ENCODE data around the gene HPCAL1. TPM values are rescaled to one million over a fixed set of nuclear protein-coding genes. Genes with fewer than 3 reads are reported as not detected.

HPCAL1 gene
- 43.1 TPM for polyA plus RNA-seq (2013, experiment 1 of 2)
- polyA plus RNA-seq (2013, experiment 2 of 2), result 37.4 TPM

GRCh38 chr2:10302479-10303180 lies at the start of gene HPCAL1:
Gene HPCAL1 (plus strand): TSS chr2:10302904. CDS start chr2:10419758, 116,854 bp downstream.
- Histone ChIP-seq H3K9me3 (ENCODE audit: control insufficient read depth, low read length) (peaks cover 13% of the 10 kb centered on the region), H3K4me3 (ENCODE audit: extremely low read depth, insufficient read depth, low read length, poor library complexity, severe bottlenecking) (peak within 1 kb of the TSS; percentile 77), H3K27ac (ENCODE audit: low read depth, low read length, severe bottlenecking) (peak within 1 kb of the TSS; percentile 50), H3K4me1 (ENCODE audit: control insufficient read depth, insufficient read depth, low read length, poor library complexity, severe bottlenecking) (peaks cover 28% of the 10 kb centered on the region), H3K36me3 (ENCODE audit: control insufficient read depth, insufficient read depth, low read length) (no peaks in the 10 kb centered on the region)
- 1% methylated on average over 28 to 74 of the region's 87 CpGs for WGBS, 2 experiments (ENCODE audit: insufficient coverage in 2 of 2)

- Histone ChIP-seq H3K36me3 (ENCODE audit: control insufficient read depth, insufficient read depth, low read length) (no peaks in the 10 kb centered on the region), H3K27ac (ENCODE audit: low read depth, low read length, severe bottlenecking) (no peak overlapping the region), H3K4me3 (ENCODE audit: extremely low read depth, insufficient read depth, low read length, poor library complexity, severe bottlenecking) (no peak overlapping the region), H3K4me1 (ENCODE audit: control insufficient read depth, insufficient read depth, low read length, poor library complexity, severe bottlenecking) (no peaks in the 10 kb centered on the region), H3K9me3 (ENCODE audit: control insufficient read depth, low read length) (no peaks in the 10 kb centered on the region)
- 88 to 93% methylated on average over 15 to 17 of the region's 18 CpGs for WGBS, 2 experiments (ENCODE audit: insufficient coverage in 2 of 2)
Measured at GRCh38 chr2:10253596-10254372, 48.9 kb upstream of the HPCAL1 start.

- Histone ChIP-seq H3K27ac (ENCODE audit: low read depth, low read length, severe bottlenecking) (no peak overlapping the region), H3K9me3 (ENCODE audit: control insufficient read depth, low read length) (no peaks in the 10 kb centered on the region), H3K36me3 (ENCODE audit: control insufficient read depth, insufficient read depth, low read length) (no peaks in the 10 kb centered on the region), H3K4me3 (ENCODE audit: extremely low read depth, insufficient read depth, low read length, poor library complexity, severe bottlenecking) (no peak overlapping the region), H3K4me1 (ENCODE audit: control insufficient read depth, insufficient read depth, low read length, poor library complexity, severe bottlenecking) (no peaks in the 10 kb centered on the region)
- 88 to 90% methylated on average over 31 of the region's 31 CpGs for WGBS, 2 experiments (ENCODE audit: insufficient coverage in 2 of 2)
Measured at GRCh38 chr2:10254373-10255188, 48.1 kb upstream of the HPCAL1 start.

GRCh38 chr2:10255189-10256030 lies 47.3 kb upstream of the HPCAL1 start:
- no peak overlapping the region for H3K27ac ChIP-seq (ENCODE audit: low read depth, low read length, severe bottlenecking)
- no peak overlapping the region for H3K4me3 ChIP-seq (ENCODE audit: extremely low read depth, insufficient read depth, low read length, poor library complexity, severe bottlenecking)
- H3K9me3 ChIP-seq (ENCODE audit: control insufficient read depth, low read length), result no peaks in the 10 kb centered on the region
- H3K4me1 ChIP-seq (ENCODE audit: control insufficient read depth, insufficient read depth, low read length, poor library complexity, severe bottlenecking), result no peaks in the 10 kb centered on the region
- 92 to 95% methylated on average over 15 to 17 of the region's 18 CpGs for WGBS, 2 experiments (ENCODE audit: insufficient coverage in 2 of 2)
- H3K36me3 ChIP-seq (ENCODE audit: control insufficient read depth, insufficient read depth, low read length), result no peaks in the 10 kb centered on the region

- Histone ChIP-seq H3K4me3 (ENCODE audit: extremely low read depth, insufficient read depth, low read length, poor library complexity, severe bottlenecking) (no peak overlapping the region), H3K36me3 (ENCODE audit: control insufficient read depth, insufficient read depth, low read length) (no peaks in the 10 kb centered on the region), H3K4me1 (ENCODE audit: control insufficient read depth, insufficient read depth, low read length, poor library complexity, severe bottlenecking) (no peaks in the 10 kb centered on the region), H3K27ac (ENCODE audit: low read depth, low read length, severe bottlenecking) (no peak overlapping the region), H3K9me3 (ENCODE audit: control insufficient read depth, low read length) (no peaks in the 10 kb centered on the region)
- 90 to 95% methylated on average over 11 to 14 of the region's 15 CpGs for WGBS, 2 experiments (ENCODE audit: insufficient coverage in 2 of 2)
Measured at GRCh38 chr2:10256031-10256514, 46.6 kb upstream of the HPCAL1 start.

- Histone ChIP-seq H3K27ac (ENCODE audit: low read depth, low read length, severe bottlenecking) (no peak overlapping the region), H3K4me3 (ENCODE audit: extremely low read depth, insufficient read depth, low read length, poor library complexity, severe bottlenecking) (no peak overlapping the region), H3K36me3 (ENCODE audit: control insufficient read depth, insufficient read depth, low read length) (no peaks in the 10 kb centered on the region), H3K4me1 (ENCODE audit: control insufficient read depth, insufficient read depth, low read length, poor library complexity, severe bottlenecking) (no peaks in the 10 kb centered on the region), H3K9me3 (ENCODE audit: control insufficient read depth, low read length) (no peaks in the 10 kb centered on the region)
- 95% methylated on average over 15 to 16 of the region's 17 CpGs for WGBS, 2 experiments (ENCODE audit: insufficient coverage in 2 of 2)
Measured at GRCh38 chr2:10256515-10257031, 46.1 kb upstream of the HPCAL1 start.

GRCh38 chr2:10257036-10257435 lies 45.7 kb upstream of the HPCAL1 start:
- Histone ChIP-seq H3K27ac (ENCODE audit: low read depth, low read length, severe bottlenecking) (no peak overlapping the region), H3K4me1 (ENCODE audit: control insufficient read depth, insufficient read depth, low read length, poor library complexity, severe bottlenecking) (no peaks in the 10 kb centered on the region), H3K36me3 (ENCODE audit: control insufficient read depth, insufficient read depth, low read length) (no peaks in the 10 kb centered on the region), H3K9me3 (ENCODE audit: control insufficient read depth, low read length) (no peaks in the 10 kb centered on the region), H3K4me3 (ENCODE audit: extremely low read depth, insufficient read depth, low read length, poor library complexity, severe bottlenecking) (no peak overlapping the region)
- WGBS, 2 experiments (ENCODE audit: insufficient coverage in 2 of 2), result 92 to 96% methylated on average over 8 to 9 of the region's 9 CpGs

GRCh38 chr2:10257500-10258147 lies 45.1 kb upstream of the HPCAL1 start:
- 87 to 98% methylated on average over 11 to 16 of the region's 16 CpGs for WGBS, 2 experiments (ENCODE audit: insufficient coverage in 2 of 2)
- H3K27ac ChIP-seq (ENCODE audit: low read depth, low read length, severe bottlenecking), result no peak overlapping the region

GRCh38 chr2:10258326-10258725 lies 44.4 kb upstream of the HPCAL1 start:
- WGBS, 2 experiments (ENCODE audit: insufficient coverage in 2 of 2), result 100% methylated on average over 1 to 2 of the region's 5 CpGs
- no peaks in the 10 kb centered on the region for H3K36me3 ChIP-seq (ENCODE audit: control insufficient read depth, insufficient read depth, low read length)
- H3K4me1 ChIP-seq (ENCODE audit: control insufficient read depth, insufficient read depth, low read length, poor library complexity, severe bottlenecking), result no peaks in the 10 kb centered on the region
- H3K4me3 ChIP-seq (ENCODE audit: extremely low read depth, insufficient read depth, low read length, poor library complexity, severe bottlenecking), result no peak overlapping the region
- no peak overlapping the region for H3K27ac ChIP-seq (ENCODE audit: low read depth, low read length, severe bottlenecking)
- no peaks in the 10 kb centered on the region for H3K9me3 ChIP-seq (ENCODE audit: control insufficient read depth, low read length)

More at GRCh38 chr2:10257500-10258147, 45.1 kb upstream of the HPCAL1 start:
- Histone ChIP-seq H3K9me3 (ENCODE audit: control insufficient read depth, low read length) (no peaks in the 10 kb centered on the region), H3K4me3 (ENCODE audit: extremely low read depth, insufficient read depth, low read length, poor library complexity, severe bottlenecking) (no peak overlapping the region), H3K36me3 (ENCODE audit: control insufficient read depth, insufficient read depth, low read length) (no peaks in the 10 kb centered on the region), H3K4me1 (ENCODE audit: control insufficient read depth, insufficient read depth, low read length, poor library complexity, severe bottlenecking) (no peaks in the 10 kb centered on the region)

All from mesodermal cell (in vitro differentiated cells).